GM12892 (cell line): ENCODE measurements around the gene HOXB6.

Source experiments
- POLR2A ChIP-seq: IDR thresholded peaks from 2 replicates; pipeline ENCODE4 v1.6.1; 2011; ENCODE audit warnings: low read depth, low read length, control low read depth
- POLR2AphosphoS5 ChIP-seq: IDR thresholded peaks from 2 replicates; pipeline ENCODE4 v1.6.1; 2011; ENCODE audit warnings: low read depth, low read length, control low read depth
- TAF1 ChIP-seq: IDR thresholded peaks from 2 replicates; pipeline ENCODE4 v1.6.1; 2011; ENCODE audit warnings: low read depth, mild to moderate bottlenecking, control low read depth, low read length, borderline replicate concordance

DNA sequence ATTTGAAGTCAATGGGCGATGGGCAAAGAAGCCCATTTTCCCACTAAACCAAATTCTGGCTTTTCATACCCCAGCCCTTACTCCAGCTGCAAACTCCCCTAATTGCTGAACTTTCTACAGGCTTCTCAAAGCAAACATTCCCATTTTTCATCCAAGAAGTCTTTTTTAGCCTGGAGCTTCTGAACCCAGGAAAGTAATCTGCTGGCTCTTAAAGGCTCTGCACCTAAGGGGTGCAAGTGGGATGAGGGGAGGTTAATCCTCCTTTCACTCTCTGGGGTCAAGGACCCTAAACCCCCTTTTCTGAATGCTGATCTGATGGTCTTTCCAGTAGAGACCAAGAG is 3.7 kb upstream of the HOXB6 start:
- no peak for TF ChIP-seq POLR2A
- no peak for TF ChIP-seq POLR2AphosphoS5
- no peak for TF ChIP-seq TAF1
